OCI-LY7 (cell line): ENCODE measurements around the gene HCK. TPM values are rescaled to one million over a fixed set of nuclear protein-coding genes. Genes with fewer than 3 reads are reported as not detected.

ENCODE experiments used
- BruUV-seq: library from RNA; stranded (reverse); fragments of 400-500 nt; replicated peaks from 2 replicates; lab custom pipeline; 2021; lab: Mats Ljungman, UMichigan
- CTCF ChIA-PET: fragments of 300-600 bp; sonication (Branson Sonifier 250); formaldehyde crosslinking; loops from one replicate; lab custom pipeline; 2022; ENCODE audit warnings: antibody characterized with exemption; ENCODE audit not compliant: unreplicated experiment; lab: Charles Lee
- POLR2A ChIA-PET: fragments of 300-600 bp; sonication (Branson Sonifier 250); formaldehyde crosslinking; loops from one replicate; lab custom pipeline; 2022; ENCODE audit warnings: antibody characterized with exemption; lab: Charles Lee
- DNase-seq: peaks from one replicate; pipeline ENCODE4 v3.0.0-alpha.2; 2015; ENCODE audit warnings: low spot score
- H2AFZ ChIP-seq: fragments of 200-600 bp; sonication (generic), shearing (Covaris generic); 2 replicates; pipeline ENCODE4 v1.6.1; 2014; ENCODE audit warnings: mild to moderate bottlenecking, antibody characterized with exemption, low read length, moderate library complexity
- H3K27ac ChIP-seq: fragments of 200-600 bp; sonication (generic); 2 replicates; pipeline ENCODE4 v1.5.1; 2014; ENCODE audit warnings: mixed run types, low read depth, mild to moderate bottlenecking, moderate library complexity, low read length, inconsistent platforms; ENCODE audit not compliant: poor library complexity, severe bottlenecking
- H3K36me3 ChIP-seq: fragments of 200-600 bp; sonication (generic); 2 replicates; pipeline ENCODE4 v1.6.1; 2014; ENCODE audit warnings: mild to moderate bottlenecking, antibody characterized with exemption, low read length, moderate library complexity, mixed read lengths; ENCODE audit not compliant: insufficient read depth
- H3K4me1 ChIP-seq: fragments of 200-600 bp; sonication (generic); 2 replicates; pipeline ENCODE4 v1.5.1; 2014; ENCODE audit warnings: mild to moderate bottlenecking, low read length; ENCODE audit not compliant: insufficient read depth, poor library complexity, severe bottlenecking
- H3K4me2 ChIP-seq: fragments of 200-600 bp; sonication (generic); 2 replicates; pipeline ENCODE4 v1.6.1; 2014; ENCODE audit warnings: mild to moderate bottlenecking, low read length
- H3K4me3 ChIP-seq: fragments of 200-600 bp; sonication (generic); 2 replicates; pipeline ENCODE4 v1.5.1; 2014; ENCODE audit warnings: mild to moderate bottlenecking, low read depth, low read length; ENCODE audit not compliant: poor library complexity, severe bottlenecking
- H3K79me2 ChIP-seq: fragments of 200-600 bp; sonication (generic); 2 replicates; pipeline ENCODE4 v1.6.1; 2016; ENCODE audit warnings: low read depth, mild to moderate bottlenecking, low read length, moderate library complexity, mixed read lengths; ENCODE audit not compliant: insufficient read depth
- H3K9me2 ChIP-seq: fragments of 200-600 bp; sonication (generic); 2 replicates; pipeline ENCODE4 v1.6.1; 2016; ENCODE audit warnings: mild to moderate bottlenecking, low read length, mixed read lengths; ENCODE audit not compliant: insufficient read depth
- H3K9me3 ChIP-seq: fragments of 200-600 bp; sonication (generic); 2 replicates; pipeline ENCODE4 v1.6.1; 2014; ENCODE audit warnings: mild to moderate bottlenecking, mixed run types, low read length, mixed read lengths
- H4K20me1 ChIP-seq: fragments of 200-600 bp; sonication (generic); 2 replicates; pipeline ENCODE4 v1.6.1; 2014; ENCODE audit warnings: mild to moderate bottlenecking, antibody characterized with exemption, low read length, moderate library complexity, mixed read lengths; ENCODE audit not compliant: insufficient read depth
- EZH2phosphoT487 ChIP-seq: fragments of 200-600 bp; sonication (generic); IDR thresholded peaks from 2 replicates; pipeline ENCODE4 v1.6.1; 2018; ENCODE audit warnings: low read depth, borderline replicate concordance, mild to moderate bottlenecking, mixed run types, antibody characterized with exemption, low read length, moderate library complexity, mixed read lengths
- intact Hi-C: fragments of 100-400 bp; cut with micrococcal nuclease; formaldehyde crosslinking; loops from one replicate; pipeline ENCODE4 v1.10.0; 2022; ENCODE audit not compliant: unreplicated experiment
- total RNA-seq, 2 experiments: library from RNA; depleted of rRNA in 1 of 2; stranded (reverse); fragments of >200 nt in 1 of 2; shearing (Covaris generic) in 1 of 2; gene quantifications; 2 replicates each; pipeline ENCODE4 v1.2.3, GENCODE V29; 2014 to 2022
- TF ChIP-seq, protein P1 (sequence below): fragments of 200-600 bp; sonication (generic); conservative IDR thresholded peaks from 2 replicates; pipeline ENCODE4 v1.5.1; 2014; ENCODE audit warnings: mild to moderate bottlenecking, antibody characterized with exemption, low read length, moderate library complexity, mixed read lengths

Gene HCK
- total RNA-seq, 2 experiments from 2014 or later = 0.19 to 3.2 TPM

- ChIA-PET CTCF (no interaction called here), POLR2A (interaction anchor here (0.9 kb wide), 1 partner anchor 11 kb away, joined by 8 read pairs; no protein-coding TSS in a partner anchor)
- Histone ChIP-seq H3K4me1 (peaks cover 20% of the 10 kb centered on the region), H3K79me2 (no peaks in the 10 kb centered on the region), H3K9me2 (no peaks in the 10 kb centered on the region), H3K27ac (no peak overlapping the region), H4K20me1 (no peaks in the 10 kb centered on the region), H2AFZ (no peak overlapping the region), H3K4me3 (no peak overlapping the region), H3K4me2 (no peak overlapping the region), H3K9me3 (no peaks in the 10 kb centered on the region), H3K36me3 (no peaks in the 10 kb centered on the region)
- no TSS peak for BruUV-seq
- intact Hi-C loops = no loop called here
- no peak for DNase-seq
- TF ChIP-seq, protein P1, sequence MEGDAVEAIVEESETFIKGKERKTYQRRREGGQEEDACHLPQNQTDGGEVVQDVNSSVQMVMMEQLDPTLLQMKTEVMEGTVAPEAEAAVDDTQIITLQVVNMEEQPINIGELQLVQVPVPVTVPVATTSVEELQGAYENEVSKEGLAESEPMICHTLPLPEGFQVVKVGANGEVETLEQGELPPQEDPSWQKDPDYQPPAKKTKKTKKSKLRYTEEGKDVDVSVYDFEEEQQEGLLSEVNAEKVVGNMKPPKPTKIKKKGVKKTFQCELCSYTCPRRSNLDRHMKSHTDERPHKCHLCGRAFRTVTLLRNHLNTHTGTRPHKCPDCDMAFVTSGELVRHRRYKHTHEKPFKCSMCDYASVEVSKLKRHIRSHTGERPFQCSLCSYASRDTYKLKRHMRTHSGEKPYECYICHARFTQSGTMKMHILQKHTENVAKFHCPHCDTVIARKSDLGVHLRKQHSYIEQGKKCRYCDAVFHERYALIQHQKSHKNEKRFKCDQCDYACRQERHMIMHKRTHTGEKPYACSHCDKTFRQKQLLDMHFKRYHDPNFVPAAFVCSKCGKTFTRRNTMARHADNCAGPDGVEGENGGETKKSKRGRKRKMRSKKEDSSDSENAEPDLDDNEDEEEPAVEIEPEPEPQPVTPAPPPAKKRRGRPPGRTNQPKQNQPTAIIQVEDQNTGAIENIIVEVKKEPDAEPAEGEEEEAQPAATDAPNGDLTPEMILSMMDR = no peak
- TF ChIP-seq EZH2phosphoT487 = no peak
Observed at GRCh38 chr20:32045999-32046398, 6.0 kb upstream of the HCK start.

GRCh38 chr20:32050324-32050841, 1.7 kb upstream of the HCK start:
- intact Hi-C loops = no loop called here

More at GRCh38 chr20:32050324-32050841, 1.7 kb upstream of the HCK start:
- H3K4me2 ChIP-seq = no peak overlapping the region
- H3K27ac ChIP-seq = no peak overlapping the region
- no peak overlapping the region for H2AFZ ChIP-seq
- no TSS peak for BruUV-seq
- H3K79me2 ChIP-seq = no peaks in the 10 kb centered on the region
- no peaks in the 10 kb centered on the region for H4K20me1 ChIP-seq
- CTCF ChIA-PET = no interaction called here
- H3K4me3 ChIP-seq = no peak overlapping the region
- POLR2A ChIA-PET = no interaction called here
- no peak for DNase-seq
- no peaks in the 10 kb centered on the region for H3K9me3 ChIP-seq
- no peaks in the 10 kb centered on the region for H3K36me3 ChIP-seq
- H3K9me2 ChIP-seq = no peaks in the 10 kb centered on the region
- H3K4me1 ChIP-seq = no peaks in the 10 kb centered on the region
- TF ChIP-seq EZH2phosphoT487 = no peak
- TF ChIP-seq, protein P1 = no peak
